NOMO-1 treated with DMSO at 0.1 percent for 48 hours (cell line): ENCODE measurements around the gene TAB2.
"Not testable (repeated sequence)": the region's sequence is repeated elsewhere in the genome, so short reads cannot be mapped to it uniquely, and the experiment has no call there.

Experiments
- DNase-seq: peaks from one replicate; lab custom pipeline; 2025; ENCODE audit not compliant: unreplicated experiment; lab: John Stamatoyannopoulos, UW

Gene TAB2

GRCh38 chr6:149332602-149333265 is 15.2 kb downstream of the TAB2 start:
- no peak for DNase-seq

GRCh38 chr6:149333266-149333620 is 15.7 kb downstream of the TAB2 start:
- DNase-seq = no peak

- DNase-seq = no peak
Observed at GRCh38 chr6:149334201-149334600, 16.7 kb downstream of the TAB2 start.

GRCh38 chr6:149334682-149335160 is 17.2 kb downstream of the TAB2 start:
- DNase-seq = no peak

- no peak for DNase-seq
Observed at GRCh38 chr6:149335924-149336608, 18.6 kb downstream of the TAB2 start.

- no peak for DNase-seq
Observed at GRCh38 chr6:149336609-149336928, 19.1 kb downstream of the TAB2 start.

GRCh38 chr6:149337320-149337719 is 19.8 kb downstream of the TAB2 start:
- DNase-seq = peak; percentile 27

GRCh38 chr6:149340200-149340599 is 22.7 kb downstream of the TAB2 start:
- DNase-seq = no peak

GRCh38 chr6:149342525-149342924 is 25.0 kb downstream of the TAB2 start:
- DNase-seq = peak; percentile 76

- DNase-seq = no peak
Observed at GRCh38 chr6:149343501-149343900, 26.0 kb downstream of the TAB2 start.

- DNase-seq = no peak
Observed at GRCh38 chr6:149346078-149346477, 28.6 kb downstream of the TAB2 start.

- DNase-seq = no peak
Observed at GRCh38 chr6:149347067-149347466, 29.6 kb downstream of the TAB2 start.

GRCh38 chr6:149349279-149349678 is 31.8 kb downstream of the TAB2 start:
- DNase-seq = not testable (repeated sequence)

- DNase-seq = no peak
Observed at GRCh38 chr6:149354009-149354408, 36.5 kb downstream of the TAB2 start.

GRCh38 chr6:149356081-149356750 is 38.7 kb downstream of the TAB2 start:
- DNase-seq = no peak

- peak; percentile 28 for DNase-seq
Observed at GRCh38 chr6:149357726-149358538, 40.4 kb downstream of the TAB2 start.

- no peak for DNase-seq
Observed at GRCh38 chr6:149359440-149359839, 41.9 kb downstream of the TAB2 start.

- no peak for DNase-seq
Observed at GRCh38 chr6:149360536-149360935, 43.0 kb downstream of the TAB2 start.

GRCh38 chr6:149362289-149362688 is 44.8 kb downstream of the TAB2 start:
- no peak for DNase-seq

GRCh38 chr6:149363154-149363553 is 45.6 kb downstream of the TAB2 start:
- DNase-seq = no peak

GRCh38 chr6:149364557-149364956 is 47.0 kb downstream of the TAB2 start:
- DNase-seq = no peak
